Fibroblast of mammary gland (primary cell): ENCODE measurements around the gene C6orf62.
"Not testable (repeated sequence)": the region's sequence is repeated elsewhere in the genome, so short reads cannot be mapped to it uniquely, and the experiment has no call there.

ENCODE experiments used
- DNase-seq: peaks from one replicate; pipeline ENCODE4 v3.0.0-alpha.2; 2010; ENCODE audit warnings: low read depth
- H3K4me3 ChIP-seq: 2 replicates; pipeline ENCODE4 v1.5.1; 2011; ENCODE audit warnings: low read depth, mild to moderate bottlenecking, low read length, moderate library complexity; ENCODE audit not compliant: control insufficient read depth
- CTCF ChIP-seq: conservative IDR thresholded peaks from 2 replicates; pipeline ENCODE4 v1.5.1; 2011; ENCODE audit warnings: low read depth, low read length, inconsistent platforms; ENCODE audit not compliant: control insufficient read depth, insufficient read depth

The C6orf62 gene

DNA sequence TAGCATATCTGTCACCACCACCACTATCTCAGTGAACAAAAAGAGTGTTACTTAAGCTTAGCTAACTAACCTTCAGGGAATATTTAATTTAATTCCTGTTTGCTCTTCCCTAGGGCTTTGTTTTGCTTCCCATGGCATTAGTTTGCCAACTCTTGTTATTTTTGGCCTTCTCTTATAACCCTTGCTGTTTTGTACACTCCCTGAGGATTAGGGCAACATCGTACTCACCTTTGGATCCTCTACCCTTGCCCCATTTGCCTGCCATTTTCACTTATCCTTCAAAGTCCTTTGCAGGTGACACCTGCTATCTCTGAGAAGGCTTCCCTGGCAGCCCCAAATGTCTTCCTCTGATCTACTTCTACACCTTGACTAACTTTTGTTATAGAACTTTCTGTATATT, 28.4 kb downstream of the C6orf62 start:
- no peak for DNase-seq
- H3K4me3 ChIP-seq = no peak overlapping the region
- no peak for TF ChIP-seq CTCF

DNA sequence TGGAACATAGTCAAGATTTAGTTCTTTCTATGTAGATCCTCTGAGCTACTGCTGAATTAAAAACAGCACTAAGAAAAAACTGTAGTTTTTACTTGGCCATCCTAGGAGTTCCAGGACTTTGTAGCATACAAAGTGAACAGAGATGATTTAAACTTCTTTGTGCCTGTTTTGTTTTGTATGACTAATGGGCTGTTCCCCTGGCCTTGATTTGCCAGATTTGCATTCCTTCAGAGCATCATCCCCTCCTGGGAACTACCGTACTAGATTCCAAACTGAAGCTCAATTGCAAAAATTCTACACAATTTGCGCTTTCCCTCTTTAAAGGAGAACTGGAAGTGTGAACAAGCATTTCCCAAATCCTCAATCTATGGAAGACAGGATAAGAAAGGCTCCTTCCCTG, 29.0 kb downstream of the C6orf62 start:
- DNase-seq = peak; percentile 68
- H3K4me3 ChIP-seq = no peak overlapping the region
- no peak for TF ChIP-seq CTCF

- no peak for TF ChIP-seq CTCF
- no peak overlapping the region for H3K4me3 ChIP-seq
- no peak for DNase-seq
Measured at GRCh38 chr6:24686946-24687345, 32.0 kb downstream of the C6orf62 start.

DNA sequence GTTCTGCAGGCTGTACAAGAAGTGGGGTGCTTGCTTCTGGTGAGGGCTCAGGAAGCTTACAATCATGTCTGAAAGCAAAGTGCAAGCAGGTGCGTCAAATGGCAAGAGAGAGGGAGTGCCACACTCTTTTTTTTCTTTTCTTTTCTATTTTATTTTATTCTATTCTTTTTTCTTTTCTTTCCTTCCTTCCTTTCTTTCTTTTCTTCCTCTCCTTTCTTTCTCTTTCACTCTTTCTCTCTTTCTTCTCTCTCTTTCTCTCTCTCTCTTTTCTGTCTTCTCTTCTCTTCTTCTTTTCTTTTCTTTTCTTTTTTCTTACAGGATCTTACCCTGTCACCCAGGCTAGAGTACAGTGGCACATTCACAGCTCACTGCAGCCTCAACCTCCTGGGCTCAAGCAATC, 32.5 kb downstream of the C6orf62 start:
- no peak overlapping the region for H3K4me3 ChIP-seq
- no peak for TF ChIP-seq CTCF
- DNase-seq = no peak

DNA sequence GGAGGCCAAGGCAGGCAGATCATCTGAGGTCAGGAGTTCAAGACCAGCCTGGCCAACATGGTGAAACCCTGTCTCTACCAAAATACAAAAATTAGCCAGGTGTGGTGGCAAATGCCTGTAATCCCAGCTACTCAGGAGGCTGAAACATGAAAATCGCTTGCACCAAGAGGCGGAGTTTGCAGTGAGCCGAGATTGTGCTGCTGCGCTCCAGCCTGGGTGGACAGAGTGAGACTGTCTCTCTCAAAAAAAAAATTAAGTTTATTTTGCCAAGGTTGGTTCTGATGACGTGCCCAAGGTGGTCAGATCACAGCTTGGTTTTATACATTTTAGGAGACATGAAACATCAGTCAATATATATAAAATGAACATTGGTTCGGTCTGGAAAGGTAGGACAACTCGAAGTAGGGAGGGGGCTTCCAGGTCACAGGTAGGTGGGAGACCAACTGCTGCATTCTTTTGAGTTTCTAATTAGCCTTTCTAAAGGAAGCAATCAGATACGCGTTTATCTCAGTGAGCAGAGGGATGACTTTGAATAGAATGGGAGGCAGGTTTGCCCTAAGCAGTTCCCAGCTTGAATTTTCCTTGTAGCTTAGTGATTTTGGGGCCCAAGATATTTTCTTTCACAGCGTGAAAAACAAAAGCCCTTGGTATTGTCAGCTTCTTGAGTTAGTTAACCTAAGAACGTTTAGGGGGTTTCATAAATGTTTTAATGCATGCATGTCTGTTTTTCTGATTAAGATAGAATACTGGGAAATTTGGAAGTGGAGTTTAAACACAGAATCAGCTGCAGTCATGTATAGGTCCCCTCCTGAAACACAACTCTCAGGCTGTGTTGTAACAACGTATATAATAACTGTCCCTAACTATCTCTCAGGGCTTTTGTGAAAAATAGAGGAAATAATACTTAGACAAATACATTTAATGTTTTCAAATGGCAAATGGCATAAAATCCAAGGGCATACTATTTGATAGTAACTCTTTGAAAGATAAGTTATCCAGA, 35.4 kb downstream of the C6orf62 start:
- TF ChIP-seq CTCF = no peak
- H3K4me3 ChIP-seq = no peak overlapping the region
- DNase-seq = no peak

DNA sequence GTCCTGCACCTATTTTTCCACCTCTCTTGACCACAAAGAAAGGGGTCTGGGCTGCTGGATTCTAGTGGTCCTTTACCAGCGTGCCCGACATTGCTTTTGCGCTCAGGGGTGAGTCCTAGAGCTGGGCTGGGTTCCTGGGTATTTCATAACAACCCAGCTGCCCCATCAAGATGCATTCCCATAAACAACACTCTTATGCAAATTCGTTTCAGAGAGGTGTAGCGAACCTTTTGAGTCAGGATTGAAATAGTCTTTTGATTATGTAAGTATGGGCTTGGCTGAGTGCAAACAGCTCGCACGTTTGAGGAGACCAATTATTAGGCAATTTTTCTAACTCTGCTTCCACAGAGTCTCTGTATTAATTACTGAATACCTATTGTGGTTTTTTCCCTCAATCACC, 38.4 kb downstream of the C6orf62 start:
- no peak for TF ChIP-seq CTCF
- H3K4me3 ChIP-seq = no peak overlapping the region
- no peak for DNase-seq

GRCh38 chr6:24678792-24679352, 40.1 kb downstream of the C6orf62 start:
- not testable (repeated sequence) for DNase-seq, H3K4me3 ChIP-seq
